SU-DHL-6 (cell line): Measurements from ENCODE around the gene KRIT1.

Experiments used
- CTCF ChIP-seq: fragments of 200-600 bp; sonication (generic); IDR thresholded peaks from one replicate; pipeline ENCODE4 v1.5.1; 2017; ENCODE audit warnings: antibody characterized with exemption, mild to moderate bottlenecking, low read length, moderate library complexity; ENCODE audit not compliant: insufficient read depth, poor library complexity, severe bottlenecking
- EZH2phosphoT487 ChIP-seq: fragments of 200-600 bp; sonication (generic), shearing (Covaris generic); conservative IDR thresholded peaks from 2 replicates; pipeline ENCODE4 v1.6.1; 2018; ENCODE audit warnings: mild to moderate bottlenecking, antibody characterized with exemption, low read length, moderate library complexity, mixed read lengths

- no peak for TF ChIP-seq CTCF
- no peak for TF ChIP-seq EZH2phosphoT487
These were observed 14.0 kb upstream of the KRIT1 start for GRCh38 chr7:92259610-92260247.
